Astrocyte (in vitro differentiated cells and primary cell): ENCODE results near the gene COL19A1.

ENCODE experiments used
- EZH2 ChIP-seq: IDR thresholded peaks from 2 replicates; pipeline ENCODE4 v1.6.1; 2012; ENCODE audit warnings: mild to moderate bottlenecking, low read length, inconsistent platforms; ENCODE audit not compliant: insufficient read depth
- TF ChIP-seq, protein P1 (sequence below): IDR thresholded peaks from 2 replicates; pipeline ENCODE4 v1.5.1; 2011; ENCODE audit warnings: low read depth, mild to moderate bottlenecking, inconsistent platforms, low read length, moderate library complexity; ENCODE audit not compliant: insufficient read depth

DNA sequence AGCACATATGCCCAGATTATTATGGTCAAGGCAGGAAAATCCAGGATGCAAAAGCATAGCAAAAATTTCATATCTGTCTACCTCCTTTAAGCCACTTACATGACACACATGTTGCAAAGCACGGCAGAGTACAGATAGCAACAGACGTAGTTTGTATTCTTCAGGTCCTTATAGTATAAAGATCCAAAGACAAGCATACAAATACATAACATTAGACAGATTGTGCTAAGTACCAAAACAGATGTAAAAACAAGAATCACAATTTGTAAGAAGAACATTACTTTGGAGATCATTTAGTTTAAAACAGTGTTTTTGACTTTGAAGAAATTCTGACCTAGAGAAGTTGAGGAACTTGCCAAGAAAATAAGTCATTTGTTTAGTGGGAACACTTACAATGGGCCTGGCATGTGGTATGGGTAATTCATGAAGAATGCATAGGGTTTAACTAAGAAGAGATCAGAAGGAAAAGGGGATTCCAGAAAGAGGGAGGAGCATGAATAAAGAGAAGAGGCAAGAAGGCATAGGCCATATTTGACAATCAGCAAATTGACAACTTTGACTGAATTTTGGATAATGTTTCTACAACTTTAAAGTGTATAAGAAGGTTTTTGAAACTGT lies 39.0 kb upstream of the COL19A1 start:
- TF ChIP-seq, protein P1, sequence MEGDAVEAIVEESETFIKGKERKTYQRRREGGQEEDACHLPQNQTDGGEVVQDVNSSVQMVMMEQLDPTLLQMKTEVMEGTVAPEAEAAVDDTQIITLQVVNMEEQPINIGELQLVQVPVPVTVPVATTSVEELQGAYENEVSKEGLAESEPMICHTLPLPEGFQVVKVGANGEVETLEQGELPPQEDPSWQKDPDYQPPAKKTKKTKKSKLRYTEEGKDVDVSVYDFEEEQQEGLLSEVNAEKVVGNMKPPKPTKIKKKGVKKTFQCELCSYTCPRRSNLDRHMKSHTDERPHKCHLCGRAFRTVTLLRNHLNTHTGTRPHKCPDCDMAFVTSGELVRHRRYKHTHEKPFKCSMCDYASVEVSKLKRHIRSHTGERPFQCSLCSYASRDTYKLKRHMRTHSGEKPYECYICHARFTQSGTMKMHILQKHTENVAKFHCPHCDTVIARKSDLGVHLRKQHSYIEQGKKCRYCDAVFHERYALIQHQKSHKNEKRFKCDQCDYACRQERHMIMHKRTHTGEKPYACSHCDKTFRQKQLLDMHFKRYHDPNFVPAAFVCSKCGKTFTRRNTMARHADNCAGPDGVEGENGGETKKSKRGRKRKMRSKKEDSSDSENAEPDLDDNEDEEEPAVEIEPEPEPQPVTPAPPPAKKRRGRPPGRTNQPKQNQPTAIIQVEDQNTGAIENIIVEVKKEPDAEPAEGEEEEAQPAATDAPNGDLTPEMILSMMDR, result no peak
- TF ChIP-seq EZH2, result no peak
